HG02798 (cell line): Measurements from ENCODE around the gene CD8B.
A peak's percentile ranks its signal among the peaks of the same experiment; 100 is the strongest.
"Not testable (repeated sequence)": the region's sequence is repeated elsewhere in the genome, so short reads cannot be mapped to it uniquely, and the experiment has no call there.

ENCODE experiments used
- ATAC-seq: cut with Tn5 transposase; IDR thresholded peaks from one replicate; pipeline ENCODE4 v1.9.1; 2021; ENCODE audit warnings: mild to moderate bottlenecking; ENCODE audit not compliant: unreplicated experiment, poor library complexity

CD8B gene

GRCh38 chr2:86836915-86837695 is 24.6 kb downstream of the CD8B start:
- ATAC-seq: not testable (repeated sequence)

DNA sequence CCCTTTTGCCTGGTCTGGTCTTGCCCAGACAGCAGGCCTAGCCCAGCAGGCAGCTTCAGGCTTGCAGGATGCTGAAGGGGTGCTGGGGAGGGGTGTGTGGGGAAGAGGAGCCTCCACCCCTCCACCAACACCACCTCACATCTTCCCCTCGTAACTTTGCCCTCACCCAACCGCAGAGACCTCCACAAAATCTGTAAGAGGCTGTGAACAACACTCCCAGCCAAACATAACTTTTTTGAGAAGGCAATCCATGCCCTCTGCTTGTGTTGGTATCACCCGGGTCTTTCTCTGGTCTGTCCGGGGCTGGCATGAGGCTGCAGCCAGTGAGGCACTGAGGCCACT is 26.2 kb downstream of the CD8B start:
- not testable (repeated sequence) for ATAC-seq

GRCh38 chr2:86833315-86833714 is 28.4 kb downstream of the CD8B start:
- no peak for ATAC-seq

DNA sequence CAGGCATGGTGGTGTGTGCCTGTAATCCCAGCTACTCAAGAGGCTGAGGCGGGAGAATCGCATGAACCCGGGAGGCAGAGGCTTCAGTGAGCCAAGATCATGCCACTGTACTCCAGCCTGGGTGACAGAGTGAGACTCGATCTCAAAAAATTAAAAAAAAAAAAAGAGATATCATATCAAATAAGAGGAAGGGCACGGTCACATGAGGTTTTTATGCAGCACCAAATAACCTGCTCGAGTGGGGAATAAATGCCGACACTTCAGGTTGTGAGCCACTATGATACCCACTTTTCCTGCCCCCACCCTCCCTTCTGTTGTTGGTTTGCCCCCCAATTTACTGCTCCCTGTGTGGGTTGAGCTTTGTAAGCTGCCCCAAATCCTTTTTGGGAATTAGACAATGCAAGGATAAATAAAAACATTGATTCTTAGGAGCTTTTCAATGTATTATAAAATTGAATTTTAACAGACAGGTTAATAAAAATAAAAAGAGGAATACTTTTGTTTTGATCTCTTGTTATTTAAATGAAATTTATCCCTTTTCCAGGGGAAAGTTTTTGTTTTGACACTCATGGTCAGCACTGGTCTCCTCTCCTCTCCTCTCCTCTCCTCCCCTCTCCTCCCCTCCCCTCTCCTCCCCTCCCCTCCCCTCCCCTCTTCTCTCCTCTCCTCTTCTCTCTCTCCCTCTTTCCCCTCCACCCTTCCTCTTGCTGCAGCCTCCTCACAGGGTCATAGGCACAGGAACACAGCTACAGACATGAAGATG is 29.2 kb downstream of the CD8B start:
- no peak for ATAC-seq

DNA sequence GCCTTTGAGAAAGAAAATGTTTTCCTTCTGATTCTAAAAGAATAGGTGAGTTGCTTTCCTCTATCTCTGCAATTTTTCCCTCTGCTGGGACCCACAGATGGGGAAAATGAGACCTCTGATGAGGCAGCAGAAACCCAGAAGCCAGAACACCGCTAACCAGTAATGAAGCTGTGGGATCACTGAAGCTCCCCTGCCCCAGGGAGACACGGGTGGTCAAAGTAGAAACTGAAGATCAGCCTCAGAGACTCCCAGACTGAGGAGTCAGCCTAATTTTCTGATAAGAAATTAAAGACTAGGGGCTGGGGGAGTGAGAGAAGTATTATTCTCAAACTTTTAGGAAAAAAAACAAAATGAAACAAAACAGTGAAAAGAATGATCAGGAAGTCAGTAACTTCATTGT is 30.1 kb downstream of the CD8B start:
- ATAC-seq: no peak

- no peak for ATAC-seq
Observed at GRCh38 chr2:86826951-86827350, 34.7 kb downstream of the CD8B start.

DNA sequence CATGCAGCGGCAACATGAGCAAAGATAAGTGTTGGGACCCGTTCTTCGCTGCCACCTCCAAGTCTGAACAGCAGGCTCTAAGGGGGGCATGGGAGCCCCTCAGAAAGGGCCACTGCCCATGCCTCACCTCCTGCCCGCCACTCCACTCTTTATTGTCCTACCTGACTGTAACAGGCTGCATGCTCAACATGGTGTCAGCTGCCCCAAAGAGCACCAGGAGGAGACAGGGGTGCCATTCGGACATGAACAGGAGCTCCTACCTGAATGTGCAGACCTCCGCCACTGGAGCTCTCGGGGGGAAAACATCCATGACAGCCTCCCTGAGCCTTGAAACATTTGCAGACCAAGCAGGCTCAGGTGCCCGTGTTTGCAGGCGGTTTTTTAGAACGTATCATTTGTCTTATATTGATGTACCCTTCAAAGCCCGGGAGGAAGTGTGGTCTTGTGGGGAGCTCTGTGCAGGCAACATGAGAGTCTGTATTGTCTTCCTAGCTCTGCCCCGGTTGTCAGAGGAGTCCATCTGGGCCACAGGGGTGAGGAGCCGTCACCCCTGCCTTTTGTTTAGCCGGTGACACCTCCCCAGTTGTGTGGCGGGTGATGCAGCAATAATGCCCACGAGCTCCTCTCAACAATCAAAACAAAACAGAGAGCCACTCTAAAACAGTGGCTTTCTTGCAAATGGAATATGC is 35.8 kb downstream of the CD8B start:
- no peak for ATAC-seq

DNA sequence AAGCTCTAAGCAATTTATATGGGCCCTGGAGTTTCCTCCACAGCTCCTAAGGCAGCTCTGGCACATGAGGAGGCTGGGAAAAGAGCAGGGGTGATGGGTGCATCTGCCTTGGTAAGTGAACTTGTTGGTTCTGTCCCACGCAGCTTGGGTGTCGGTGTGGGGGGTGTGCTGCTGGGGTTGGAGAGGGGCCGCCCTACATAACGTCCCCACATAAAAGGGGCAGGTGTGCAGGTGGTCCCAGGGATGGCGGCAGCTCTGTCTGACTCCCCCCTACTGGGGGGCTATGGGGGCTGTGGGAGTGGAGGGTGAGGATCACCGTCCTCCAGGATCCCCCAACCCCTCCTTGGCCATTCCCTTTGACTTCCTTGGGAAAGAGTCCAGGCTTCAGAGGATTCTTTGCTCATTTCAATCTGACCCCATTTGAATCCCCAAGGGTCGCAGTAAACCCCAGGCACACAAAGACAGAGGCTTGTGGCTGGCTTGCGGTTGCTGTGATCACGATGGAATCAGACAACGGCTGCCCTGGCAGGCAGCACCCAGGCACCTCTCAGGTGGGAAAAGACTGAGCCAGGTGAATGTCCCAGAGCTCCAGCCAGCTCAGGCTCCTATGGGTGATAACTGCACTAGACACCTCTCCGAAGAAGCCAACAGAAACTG is 36.5 kb downstream of the CD8B start:
- ATAC-seq: no peak

DNA sequence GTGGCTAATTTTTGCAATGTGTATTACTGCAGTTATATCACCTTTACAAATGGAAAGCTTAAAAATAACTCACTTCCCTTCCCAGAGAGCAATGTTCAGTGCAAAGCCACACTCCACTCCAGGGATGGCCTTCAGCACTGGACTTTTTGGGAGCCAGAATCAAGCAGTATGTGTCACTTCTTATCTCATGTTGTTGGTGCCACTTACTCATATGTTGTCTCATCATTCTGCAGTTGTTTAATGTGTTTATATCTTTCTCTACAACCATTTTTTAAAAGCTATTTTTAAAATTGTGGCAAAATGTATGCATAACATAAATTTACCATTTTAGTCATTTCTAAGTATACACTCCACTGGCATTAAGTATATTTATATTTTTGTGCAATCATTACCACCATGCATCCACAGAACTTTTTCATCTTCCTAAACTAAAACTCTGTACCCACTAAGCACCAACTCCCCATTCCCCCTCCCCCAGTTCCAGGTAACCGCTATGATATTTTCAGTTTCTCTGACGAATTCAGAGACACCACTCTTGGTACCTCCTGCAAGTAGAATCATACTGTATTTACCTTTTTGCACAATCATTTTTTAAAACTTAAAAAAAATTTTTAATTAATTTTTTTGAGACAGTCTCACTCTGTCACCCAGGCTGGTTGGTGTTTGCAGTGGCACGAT is 38.9 kb downstream of the CD8B start:
- ATAC-seq: no peak

DNA sequence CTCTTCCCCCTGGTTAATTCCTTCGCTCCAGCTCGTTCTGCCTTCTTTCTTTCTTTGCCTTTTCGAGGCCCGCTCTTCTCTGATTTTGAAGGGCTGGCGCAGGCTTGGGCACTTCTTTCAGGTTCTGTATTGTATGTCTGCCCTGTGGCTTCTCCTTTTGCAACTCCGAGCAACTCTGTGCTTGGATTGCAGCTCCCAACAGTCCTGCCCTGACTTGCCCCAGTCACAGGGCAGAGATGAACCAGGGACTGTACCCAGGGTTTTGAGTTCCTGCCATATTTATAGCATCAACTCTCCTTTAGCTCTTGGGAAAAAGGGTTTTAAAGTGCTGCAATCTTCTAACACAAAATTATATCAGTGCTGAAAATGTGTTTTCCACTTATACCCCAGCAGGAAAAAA is 39.8 kb downstream of the CD8B start:
- no peak for ATAC-seq

GRCh38 chr2:86821306-86821705 is 40.4 kb downstream of the CD8B start:
- ATAC-seq: no peak

- ATAC-seq: no peak
Observed at GRCh38 chr2:86818957-86819356, 42.7 kb downstream of the CD8B start.

DNA sequence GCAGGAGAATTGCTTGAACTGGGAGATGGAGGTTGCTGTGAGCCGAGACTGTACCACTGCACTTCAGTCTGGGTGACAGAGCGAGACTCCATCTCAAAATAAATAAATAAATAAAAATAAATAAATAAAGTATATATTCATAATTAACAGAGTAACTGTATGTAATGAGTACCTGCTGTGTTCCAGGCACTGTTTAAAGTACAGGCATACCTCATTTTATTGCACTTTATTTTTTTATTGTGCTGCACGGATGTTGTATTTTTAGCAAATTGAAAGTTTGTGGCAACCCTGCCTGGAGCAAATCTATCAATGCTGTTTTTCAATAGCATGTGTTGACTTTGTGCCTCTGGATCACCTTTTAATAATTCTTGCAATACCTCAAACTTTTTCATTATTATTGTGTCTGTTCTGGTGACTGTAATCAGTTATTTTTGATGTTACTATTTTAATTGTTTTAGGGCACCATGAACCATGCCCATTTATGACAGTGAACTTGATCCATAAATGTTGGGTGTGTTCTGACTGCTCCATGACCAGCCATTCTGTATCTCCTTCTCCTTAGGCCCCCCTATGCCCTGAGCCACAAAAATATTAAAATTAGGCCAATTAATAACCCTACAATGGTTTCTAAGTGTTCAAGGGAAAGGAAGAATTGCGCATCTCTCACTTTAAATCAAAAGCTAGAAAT is 43.4 kb downstream of the CD8B start:
- ATAC-seq: no peak

GRCh38 chr2:86815611-86816010 is 46.1 kb downstream of the CD8B start:
- no peak for ATAC-seq

DNA sequence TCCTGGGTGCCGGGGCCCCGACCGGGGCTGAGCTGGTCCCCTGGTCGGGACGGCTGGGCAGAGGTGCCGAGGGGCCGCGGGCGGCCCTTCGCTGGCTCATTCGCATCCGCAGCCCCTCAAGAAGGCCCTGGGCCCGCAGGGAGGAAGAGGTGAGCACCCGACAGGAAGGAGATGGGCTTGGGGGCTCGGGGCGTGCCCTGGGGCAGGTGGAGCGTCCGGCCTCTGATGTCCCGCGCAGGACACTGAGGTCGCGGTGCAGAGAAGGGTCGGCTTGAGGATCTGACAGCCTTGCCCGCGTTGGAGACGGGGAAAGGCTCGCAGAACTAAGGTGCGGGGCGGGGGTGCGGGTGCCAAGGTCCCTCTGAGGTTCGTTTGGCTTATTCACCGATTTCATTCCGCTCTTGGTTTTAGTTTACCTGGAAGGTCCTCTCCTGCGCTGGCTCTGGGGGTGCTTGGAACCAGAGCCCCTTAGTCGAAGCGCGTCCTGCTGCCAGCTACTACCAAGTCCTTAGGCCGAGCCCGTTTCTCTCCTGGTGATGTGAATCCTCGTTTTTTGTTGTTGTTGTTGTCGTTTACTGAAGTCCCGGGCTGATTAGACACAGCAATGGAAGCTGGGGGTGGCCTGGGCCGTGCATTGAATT is 52.1 kb downstream of the CD8B start:
- ATAC-seq: no peak

- peak; percentile 89 for ATAC-seq
Observed at GRCh38 chr2:86808315-86809161, 53.1 kb downstream of the CD8B start.

DNA sequence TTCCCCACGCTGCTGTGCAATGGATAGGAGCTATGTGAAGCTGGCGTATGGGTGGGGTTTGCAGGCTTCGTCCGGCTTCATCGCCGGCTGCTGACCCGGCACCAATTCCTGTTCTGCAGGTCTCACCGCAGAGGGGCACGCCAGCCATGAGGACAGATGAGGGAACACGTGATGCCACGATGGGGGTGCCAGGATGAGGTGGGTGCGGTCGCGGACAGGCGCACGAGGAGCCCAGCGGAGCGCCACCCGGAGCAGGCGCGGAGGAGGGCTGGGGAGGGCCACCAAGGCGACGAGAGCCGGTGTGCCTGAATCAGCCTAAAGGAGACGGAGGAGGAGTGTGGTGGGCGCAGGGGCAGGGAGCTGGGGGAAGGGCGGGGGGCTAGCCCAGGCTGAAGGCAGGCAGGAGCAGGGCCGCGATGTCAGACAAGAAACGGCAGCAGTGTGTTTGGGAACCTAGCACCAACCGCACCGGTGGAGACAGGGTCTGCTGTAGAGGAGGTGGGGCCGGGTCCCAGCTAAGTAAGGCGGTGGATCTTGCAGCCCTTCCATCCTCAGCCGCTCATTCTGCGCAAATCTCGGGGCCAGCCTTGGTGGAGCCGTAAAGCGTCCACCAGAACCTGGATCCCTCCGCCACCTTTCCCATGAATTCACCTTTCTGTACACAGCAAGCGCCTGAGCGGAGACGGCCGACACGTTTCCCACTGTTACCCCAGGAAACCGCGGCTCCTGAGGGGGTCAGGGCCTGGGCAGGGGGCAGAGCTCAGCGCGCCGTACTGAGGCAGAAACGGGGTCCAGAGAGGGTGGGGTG is 54.0 kb downstream of the CD8B start:
- peak; percentile 43 for ATAC-seq

DNA sequence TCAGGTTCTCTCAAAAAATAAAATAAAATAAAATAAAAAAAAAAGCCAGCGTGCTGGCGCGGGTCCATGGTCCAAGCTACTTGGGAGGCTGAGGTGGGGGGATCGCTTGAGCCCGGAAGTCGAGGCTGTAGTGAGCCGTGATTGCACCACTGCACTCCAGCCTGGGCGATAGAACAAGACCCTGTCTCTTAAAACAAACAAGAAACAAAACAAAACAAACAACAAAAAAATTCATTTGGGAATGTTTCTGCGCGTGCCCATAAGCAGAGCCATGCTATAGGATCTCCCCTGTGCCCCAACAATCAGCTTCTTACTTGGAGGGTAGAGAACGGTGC is 54.6 kb downstream of the CD8B start:
- ATAC-seq: no peak
